ENCODE measurements around the gene CHMP1B. TPM values are rescaled to one million over a fixed set of nuclear protein-coding genes. Genes with fewer than 3 reads are reported as not detected.

CHMP1B gene
- polyA plus RNA-seq, 1 donor from 2014 or later = 106 TPM

DNA sequence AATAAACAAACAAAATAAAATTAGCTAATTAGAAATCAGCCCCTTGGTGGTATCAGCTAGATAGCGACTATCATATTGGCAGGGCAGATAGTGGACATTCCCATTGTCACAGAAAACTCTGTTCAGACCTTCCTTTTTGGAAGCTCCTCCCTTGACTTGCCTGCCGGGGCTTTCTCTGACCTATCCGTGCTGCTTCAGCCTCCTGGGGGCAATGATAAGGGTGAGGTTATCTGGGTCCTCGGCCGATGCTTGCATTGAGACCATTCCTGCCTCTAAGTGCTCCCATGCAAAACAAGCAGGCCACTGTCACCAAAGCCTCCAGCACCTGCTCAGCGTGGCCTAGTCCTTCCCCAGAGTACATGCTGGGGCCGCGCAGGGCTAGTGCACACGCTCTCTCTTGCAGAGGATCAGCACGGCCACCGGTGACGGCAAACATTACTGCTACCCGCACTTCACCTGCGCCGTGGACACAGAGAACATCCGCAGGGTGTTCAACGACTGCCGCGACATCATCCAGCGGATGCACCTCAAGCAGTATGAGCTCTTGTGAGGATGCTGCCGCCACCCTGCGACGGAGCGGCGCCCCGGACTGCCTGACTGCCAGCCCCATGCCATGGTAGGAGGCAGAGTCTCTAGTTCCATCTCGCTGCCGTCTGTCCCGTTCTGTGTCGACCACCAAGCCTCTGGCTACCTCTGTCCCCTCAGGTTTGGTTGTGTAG lies 29.5 kb downstream of the CHMP1B start:
- H3F3A ChIP-seq (ENCODE audit: insufficient read depth, low read length, poor library complexity, severe bottlenecking) = no peaks in the 10 kb centered on the region
- no peak overlapping the region for H2AFZ ChIP-seq (ENCODE audit: low read depth, low read length)
- no peaks in the 10 kb centered on the region for H3K9me2 ChIP-seq (ENCODE audit: insufficient read depth, low read length)
- no peak overlapping the region for H3K9ac ChIP-seq (ENCODE audit: low read length)
- H3K79me2 ChIP-seq (replicated peaks; ENCODE audit: insufficient read depth, low read length) = no peaks in the 10 kb centered on the region
- no peak overlapping the region for H3K4me2 ChIP-seq (ENCODE audit: low read length)
- H3K27me3 ChIP-seq (ENCODE audit: insufficient read depth, low read depth, low read length) = no peaks in the 10 kb centered on the region
- no peak for TF ChIP-seq TAF1 (IDR thresholded peaks at IDR 0.05; ENCODE audit: low read depth)
- TF ChIP-seq, protein P1, sequence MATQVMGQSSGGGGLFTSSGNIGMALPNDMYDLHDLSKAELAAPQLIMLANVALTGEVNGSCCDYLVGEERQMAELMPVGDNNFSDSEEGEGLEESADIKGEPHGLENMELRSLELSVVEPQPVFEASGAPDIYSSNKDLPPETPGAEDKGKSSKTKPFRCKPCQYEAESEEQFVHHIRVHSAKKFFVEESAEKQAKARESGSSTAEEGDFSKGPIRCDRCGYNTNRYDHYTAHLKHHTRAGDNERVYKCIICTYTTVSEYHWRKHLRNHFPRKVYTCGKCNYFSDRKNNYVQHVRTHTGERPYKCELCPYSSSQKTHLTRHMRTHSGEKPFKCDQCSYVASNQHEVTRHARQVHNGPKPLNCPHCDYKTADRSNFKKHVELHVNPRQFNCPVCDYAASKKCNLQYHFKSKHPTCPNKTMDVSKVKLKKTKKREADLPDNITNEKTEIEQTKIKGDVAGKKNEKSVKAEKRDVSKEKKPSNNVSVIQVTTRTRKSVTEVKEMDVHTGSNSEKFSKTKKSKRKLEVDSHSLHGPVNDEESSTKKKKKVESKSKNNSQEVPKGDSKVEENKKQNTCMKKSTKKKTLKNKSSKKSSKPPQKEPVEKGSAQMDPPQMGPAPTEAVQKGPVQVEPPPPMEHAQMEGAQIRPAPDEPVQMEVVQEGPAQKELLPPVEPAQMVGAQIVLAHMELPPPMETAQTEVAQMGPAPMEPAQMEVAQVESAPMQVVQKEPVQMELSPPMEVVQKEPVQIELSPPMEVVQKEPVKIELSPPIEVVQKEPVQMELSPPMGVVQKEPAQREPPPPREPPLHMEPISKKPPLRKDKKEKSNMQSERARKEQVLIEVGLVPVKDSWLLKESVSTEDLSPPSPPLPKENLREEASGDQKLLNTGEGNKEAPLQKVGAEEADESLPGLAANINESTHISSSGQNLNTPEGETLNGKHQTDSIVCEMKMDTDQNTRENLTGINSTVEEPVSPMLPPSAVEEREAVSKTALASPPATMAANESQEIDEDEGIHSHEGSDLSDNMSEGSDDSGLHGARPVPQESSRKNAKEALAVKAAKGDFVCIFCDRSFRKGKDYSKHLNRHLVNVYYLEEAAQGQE (IDR thresholded peaks at IDR 0.05; ENCODE audit: borderline replicate concordance) = no peak
- no peak for TF ChIP-seq RAD21 (conservative IDR thresholded peaks at IDR 0.05)
- TF ChIP-seq POLR2AphosphoS5 (IDR thresholded peaks at IDR 0.05) = no peak
- no peak for TF ChIP-seq SMC3 (conservative IDR thresholded peaks at IDR 0.05; ENCODE audit: poor library complexity)
- TF ChIP-seq MXI1 (conservative IDR thresholded peaks at IDR 0.05; ENCODE audit: poor library complexity, severe bottlenecking) = no peak
- TF ChIP-seq, protein P2, sequence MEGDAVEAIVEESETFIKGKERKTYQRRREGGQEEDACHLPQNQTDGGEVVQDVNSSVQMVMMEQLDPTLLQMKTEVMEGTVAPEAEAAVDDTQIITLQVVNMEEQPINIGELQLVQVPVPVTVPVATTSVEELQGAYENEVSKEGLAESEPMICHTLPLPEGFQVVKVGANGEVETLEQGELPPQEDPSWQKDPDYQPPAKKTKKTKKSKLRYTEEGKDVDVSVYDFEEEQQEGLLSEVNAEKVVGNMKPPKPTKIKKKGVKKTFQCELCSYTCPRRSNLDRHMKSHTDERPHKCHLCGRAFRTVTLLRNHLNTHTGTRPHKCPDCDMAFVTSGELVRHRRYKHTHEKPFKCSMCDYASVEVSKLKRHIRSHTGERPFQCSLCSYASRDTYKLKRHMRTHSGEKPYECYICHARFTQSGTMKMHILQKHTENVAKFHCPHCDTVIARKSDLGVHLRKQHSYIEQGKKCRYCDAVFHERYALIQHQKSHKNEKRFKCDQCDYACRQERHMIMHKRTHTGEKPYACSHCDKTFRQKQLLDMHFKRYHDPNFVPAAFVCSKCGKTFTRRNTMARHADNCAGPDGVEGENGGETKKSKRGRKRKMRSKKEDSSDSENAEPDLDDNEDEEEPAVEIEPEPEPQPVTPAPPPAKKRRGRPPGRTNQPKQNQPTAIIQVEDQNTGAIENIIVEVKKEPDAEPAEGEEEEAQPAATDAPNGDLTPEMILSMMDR (IDR thresholded peaks at IDR 0.05; ENCODE audit: poor library complexity, severe bottlenecking) = no peak
- no peak for TF ChIP-seq EP300 (conservative IDR thresholded peaks at IDR 0.05; ENCODE audit: poor library complexity, severe bottlenecking)
- TF ChIP-seq EZH2 (IDR thresholded peaks at IDR 0.05; ENCODE audit: borderline replicate concordance, insufficient read depth, low read length, poor library complexity, severe bottlenecking) = no peak
- H3K27ac ChIP-seq (ENCODE audit: low read length) = no peak overlapping the region
- peaks cover 12% of the 10 kb centered on the region for H3K36me3 ChIP-seq (ENCODE audit: insufficient read depth, low read length)
- H3K4me3 ChIP-seq (ENCODE audit: low read length) = no peak overlapping the region
- H4K20me1 ChIP-seq (ENCODE audit: insufficient read depth) = no peaks in the 10 kb centered on the region
- H3K9me3 ChIP-seq (ENCODE audit: low read length) = no peaks in the 10 kb centered on the region

DNA sequence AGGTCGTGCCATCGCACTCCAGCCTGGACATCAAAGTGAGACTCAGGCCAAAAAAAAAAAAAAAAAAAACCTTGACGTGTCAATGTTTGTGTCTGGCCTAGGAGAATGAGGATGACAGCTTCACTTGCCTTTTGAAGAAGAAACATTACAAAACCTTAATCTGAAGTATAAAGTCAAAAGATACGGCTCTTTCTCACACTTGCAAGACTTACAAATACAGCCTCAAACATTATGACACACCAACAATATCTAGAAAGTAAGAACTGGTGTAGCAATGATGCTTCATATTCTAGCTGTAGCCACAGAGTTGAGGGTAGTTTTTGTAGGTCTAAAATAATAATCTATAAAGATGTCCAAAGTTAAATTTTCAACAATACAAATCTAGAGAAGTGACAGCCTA lies 31.4 kb downstream of the CHMP1B start:
- Histone ChIP-seq H3K9ac (ENCODE audit: low read length) (no peak overlapping the region), H3K79me2 (replicated peaks; ENCODE audit: insufficient read depth, low read length) (no peaks in the 10 kb centered on the region), H4K20me1 (ENCODE audit: insufficient read depth) (no peaks in the 10 kb centered on the region), H3K36me3 (ENCODE audit: insufficient read depth, low read length) (peaks cover 12% of the 10 kb centered on the region), H3K27me3 (ENCODE audit: insufficient read depth, low read depth, low read length) (no peaks in the 10 kb centered on the region), H3K4me3 (ENCODE audit: low read length) (no peak overlapping the region), H3K4me2 (ENCODE audit: low read length) (no peak overlapping the region), H3K9me3 (ENCODE audit: low read length) (no peaks in the 10 kb centered on the region), H3K27ac (ENCODE audit: low read length) (no peak overlapping the region), H3F3A (ENCODE audit: insufficient read depth, low read length, poor library complexity, severe bottlenecking) (no peaks in the 10 kb centered on the region), H2AFZ (ENCODE audit: low read depth, low read length) (no peak overlapping the region), H3K9me2 (ENCODE audit: insufficient read depth, low read length) (no peaks in the 10 kb centered on the region)
- no peak for TF ChIP-seq MXI1 (conservative IDR thresholded peaks at IDR 0.05; ENCODE audit: poor library complexity, severe bottlenecking)
- TF ChIP-seq EZH2 (IDR thresholded peaks at IDR 0.05; ENCODE audit: borderline replicate concordance, insufficient read depth, low read length, poor library complexity, severe bottlenecking) = no peak
- TF ChIP-seq RAD21 (conservative IDR thresholded peaks at IDR 0.05) = no peak
- no peak for TF ChIP-seq TAF1 (IDR thresholded peaks at IDR 0.05; ENCODE audit: low read depth)
- TF ChIP-seq SMC3 (conservative IDR thresholded peaks at IDR 0.05; ENCODE audit: poor library complexity) = no peak
- TF ChIP-seq EP300 (conservative IDR thresholded peaks at IDR 0.05; ENCODE audit: poor library complexity, severe bottlenecking) = no peak
- TF ChIP-seq, protein P1 (IDR thresholded peaks at IDR 0.05; ENCODE audit: borderline replicate concordance) = no peak
- TF ChIP-seq POLR2AphosphoS5 (IDR thresholded peaks at IDR 0.05) = no peak
- TF ChIP-seq, protein P2 (IDR thresholded peaks at IDR 0.05; ENCODE audit: poor library complexity, severe bottlenecking) = no peak
